Fibroblast of pulmonary artery (primary cell): ENCODE data around the gene SLC4A11.

Experiments
- DNase-seq: peaks from one replicate; pipeline ENCODE4 v3.0.0-alpha.2; 2010; ENCODE audit warnings: low read depth
- H3K4me3 ChIP-seq: replicated peaks from 2 replicates; pipeline ENCODE4 v1.5.1; 2011; ENCODE audit warnings: low read depth, mild to moderate bottlenecking, control low read depth, low read length, moderate library complexity
- CTCF ChIP-seq: IDR thresholded peaks from 2 replicates; pipeline ENCODE4 v1.5.1; 2011; ENCODE audit warnings: mild to moderate bottlenecking, control low read depth, low read length, inconsistent platforms; ENCODE audit errors: missing control alignments

SLC4A11 gene

GRCh38 chr20:3255728-3256127 is 16.7 kb upstream of the SLC4A11 start:
- no peak for DNase-seq
- H3K4me3 ChIP-seq: no peak overlapping the region
- TF ChIP-seq CTCF: no peak

- no peak for TF ChIP-seq CTCF
- peak; percentile 57 for DNase-seq
- no peak overlapping the region for H3K4me3 ChIP-seq
These were observed 12.8 kb upstream of the SLC4A11 start for GRCh38 chr20:3251806-3252205.

GRCh38 chr20:3250091-3250504 is 11.1 kb upstream of the SLC4A11 start:
- no peak overlapping the region for H3K4me3 ChIP-seq
- no peak for DNase-seq
- TF ChIP-seq CTCF: peak; percentile 25

- peak overlapping the region; percentile 24 for H3K4me3 ChIP-seq
- DNase-seq: no peak
These were observed 10.0 kb upstream of the SLC4A11 start for GRCh38 chr20:3248993-3249347.

GRCh38 chr20:3248167-3248992 is 9.4 kb upstream of the SLC4A11 start:
- DNase-seq: peak; percentile 29

More at GRCh38 chr20:3248993-3249347, 10.0 kb upstream of the SLC4A11 start:
- no peak for TF ChIP-seq CTCF

GRCh38 chr20:3247638-3248037 is 8.6 kb upstream of the SLC4A11 start:
- H3K4me3 ChIP-seq: no peak overlapping the region
- DNase-seq: no peak
- no peak for TF ChIP-seq CTCF

More at GRCh38 chr20:3248167-3248992, 9.4 kb upstream of the SLC4A11 start:
- peak overlapping the region; percentile 24 for H3K4me3 ChIP-seq
- TF ChIP-seq CTCF: no peak

GRCh38 chr20:3246682-3247081 is 7.7 kb upstream of the SLC4A11 start:
- DNase-seq: no peak
- H3K4me3 ChIP-seq: no peak overlapping the region
- TF ChIP-seq CTCF: no peak
